ENCODE data around the gene EFHD2.

The EFHD2 gene

DNA sequence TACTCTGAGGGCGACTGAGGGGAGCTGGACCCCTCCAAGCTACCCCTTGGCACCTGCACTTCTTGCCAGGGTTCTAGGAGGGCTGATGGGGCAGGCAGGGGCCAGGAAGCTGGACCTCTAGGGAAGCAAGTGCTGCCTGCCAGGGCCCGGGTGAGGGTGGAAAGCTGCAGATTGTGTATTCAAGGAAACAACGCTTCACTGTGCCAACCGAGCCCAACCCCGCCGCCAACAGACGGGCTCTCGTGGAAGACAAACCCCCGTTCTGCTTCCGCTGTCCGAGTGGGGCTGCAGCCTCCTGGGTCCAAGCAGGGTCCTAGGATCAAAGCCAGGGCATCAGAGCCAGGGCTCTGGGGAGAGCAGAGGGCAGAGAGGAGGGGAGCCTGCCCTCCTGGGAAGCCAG is 3.2 kb downstream of the EFHD2 start:
- H3K36me3 Mint-ChIP-seq: peaks cover 25% of the 10 kb centered on the region
- peaks cover 16% of the 10 kb centered on the region for H3K27me3 Mint-ChIP-seq
- H3K4me3 Mint-ChIP-seq: no peak overlapping the region
- CTCF ChIA-PET: interaction anchor here (1.2 kb wide), 1 partner anchor 18 kb away, joined by 4 read pairs; no protein-coding TSS in a partner anchor
- H3K27ac Mint-ChIP-seq: no peak overlapping the region
- no peak for DNase-seq
- peaks cover 62% of the 10 kb centered on the region for H3K4me1 Mint-ChIP-seq
- H3K9me3 Mint-ChIP-seq: no peaks in the 10 kb centered on the region

DNA sequence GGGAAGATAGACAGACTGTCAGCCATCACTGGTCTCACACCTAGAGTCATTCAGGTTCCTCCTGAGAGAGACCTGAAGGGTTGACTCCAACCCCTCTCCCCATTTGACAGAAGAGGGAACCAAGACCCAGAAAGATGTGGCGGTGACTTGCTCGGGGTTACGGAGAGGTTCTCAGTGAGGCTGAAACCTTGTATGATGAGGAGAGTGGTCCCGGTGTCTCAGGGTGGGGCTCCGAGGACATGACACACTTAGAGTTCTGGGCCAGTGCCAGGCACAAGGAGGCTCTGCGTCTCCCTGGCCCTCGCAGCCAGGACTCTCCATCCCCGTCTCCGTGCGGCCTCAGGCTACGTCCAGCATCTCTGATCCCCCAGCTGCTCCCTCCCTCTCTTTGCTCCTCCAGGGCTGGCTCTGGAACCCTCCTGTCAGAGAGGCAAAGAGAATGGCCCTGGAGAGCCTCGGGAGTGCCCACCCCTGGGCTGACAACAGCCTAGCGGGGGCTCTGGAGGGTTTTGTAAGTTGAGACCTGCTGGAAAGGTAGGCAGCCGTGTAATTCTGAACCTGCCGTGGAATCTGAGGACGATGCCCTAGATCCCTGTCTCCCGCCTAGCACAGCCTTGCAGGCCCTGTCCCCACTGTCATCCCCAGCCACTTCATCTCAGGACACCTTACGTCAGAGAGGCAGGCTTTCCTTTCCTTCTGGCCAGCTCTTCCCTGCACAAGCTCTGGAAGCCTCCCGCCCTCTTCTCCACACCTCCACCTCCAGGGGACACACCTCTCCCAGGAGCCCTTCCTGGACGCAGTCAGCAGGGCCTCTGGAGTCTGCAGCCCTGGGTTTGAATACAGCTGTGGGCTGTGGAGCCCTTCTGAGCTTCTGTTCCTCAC is 4.1 kb downstream of the EFHD2 start:
- Mint-ChIP-seq H3K36me3 (peaks cover 25% of the 10 kb centered on the region), H3K27ac (no peak overlapping the region), H3K4me3 (no peak overlapping the region), H3K27me3 (peaks cover 7% of the 10 kb centered on the region), H3K9me3 (no peaks in the 10 kb centered on the region), H3K4me1 (peaks cover 65% of the 10 kb centered on the region)
- CTCF ChIA-PET: interaction anchor here (1.2 kb wide), 1 partner anchor 90 kb away, joined by 4 read pairs; no protein-coding TSS in a partner anchor
- no peak for DNase-seq

- Mint-ChIP-seq H3K4me3 (no peak overlapping the region), H3K27me3 (no peaks in the 10 kb centered on the region), H3K9me3 (no peaks in the 10 kb centered on the region), H3K36me3 (peaks cover 26% of the 10 kb centered on the region), H3K4me1 (peaks cover 61% of the 10 kb centered on the region), H3K27ac (no peak overlapping the region)
- CTCF ChIA-PET: interaction anchor here (1.2 kb wide), 1 partner anchor 91 kb away, joined by 4 read pairs; no protein-coding TSS in a partner anchor
- no peak for DNase-seq
These were observed 4.8 kb downstream of the EFHD2 start for GRCh38 chr1:15414445-15414983.

DNA sequence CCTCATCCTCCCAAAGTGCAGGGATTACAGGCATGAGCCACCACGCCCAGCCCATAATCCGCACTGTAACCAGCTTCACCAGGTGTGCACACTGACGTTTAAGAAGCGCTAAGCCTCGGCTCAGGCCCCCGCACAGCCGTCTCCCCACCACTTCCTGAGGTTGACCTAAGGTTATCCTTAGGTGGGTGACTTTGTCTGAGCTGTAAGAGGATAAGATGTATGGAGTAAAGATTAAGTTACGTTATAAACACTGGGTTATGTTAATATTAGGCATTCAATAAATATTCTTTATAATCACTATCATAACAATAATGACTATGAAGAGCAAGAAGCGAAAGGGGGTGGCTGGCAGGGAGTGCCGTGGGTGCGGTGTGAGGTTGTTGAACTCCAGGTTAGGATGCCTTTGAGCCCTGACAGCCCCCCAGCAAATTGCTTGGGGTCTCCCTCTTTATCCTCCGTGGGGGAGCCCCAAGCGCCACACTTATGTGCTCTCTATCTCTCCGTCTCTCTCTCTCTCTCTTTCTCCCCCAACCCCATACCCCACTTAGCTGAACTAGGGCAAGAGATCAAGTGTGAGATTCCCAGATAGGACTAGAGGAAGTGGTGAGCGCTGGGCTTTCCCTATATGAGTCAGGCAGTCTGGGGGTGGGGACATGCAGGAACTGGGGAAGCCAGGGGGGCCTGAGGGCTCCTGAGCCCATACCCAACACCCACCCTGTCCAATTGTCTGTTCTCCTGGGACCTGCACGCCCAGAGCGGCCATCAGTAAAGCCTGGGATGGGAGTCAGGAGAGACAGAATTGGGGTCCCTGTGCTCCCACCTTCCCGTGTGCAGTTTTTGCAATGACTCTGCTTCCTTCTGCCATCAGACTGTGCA is 7.6 kb downstream of the EFHD2 start:
- Mint-ChIP-seq H3K4me3 (peak overlapping the region; percentile 2), H3K9me3 (peaks cover 2% of the 10 kb centered on the region), H3K27ac (peak overlapping the region; percentile 81), H3K27me3 (no peaks in the 10 kb centered on the region), H3K36me3 (peaks cover 32% of the 10 kb centered on the region), H3K4me1 (peaks cover 47% of the 10 kb centered on the region)
- peak; percentile 54 for DNase-seq
- CTCF ChIA-PET: interaction anchor here (0.9 to 1.4 kb wide), 2 partner anchors 14 to 97 kb away, joined by 3 to 4 read pairs; no protein-coding TSS in a partner anchor

- CTCF ChIA-PET: interaction anchor here (2.0 to 2.7 kb wide), 2 partner anchors 13 to 95 kb away, joined by 7 read pairs; no protein-coding TSS in a partner anchor
- Mint-ChIP-seq H3K36me3 (peaks cover 29% of the 10 kb centered on the region), H3K27ac (no peak overlapping the region), H3K27me3 (no peaks in the 10 kb centered on the region), H3K4me1 (peaks cover 42% of the 10 kb centered on the region), H3K9me3 (peaks cover 2% of the 10 kb centered on the region), H3K4me3 (no peak overlapping the region)
- no peak for DNase-seq
These were observed 9.3 kb downstream of the EFHD2 start for GRCh38 chr1:15418806-15419515.

GRCh38 chr1:15420853-15421465 is 11.3 kb downstream of the EFHD2 start:
- H3K27me3 Mint-ChIP-seq: no peaks in the 10 kb centered on the region
- no peak overlapping the region for H3K4me3 Mint-ChIP-seq
- H3K4me1 Mint-ChIP-seq: peaks cover 27% of the 10 kb centered on the region
- H3K9me3 Mint-ChIP-seq: peaks cover 2% of the 10 kb centered on the region
- CTCF ChIA-PET: interaction anchor here (2.0 kb wide), 1 partner anchor 11 kb away, joined by 7 read pairs; no protein-coding TSS in a partner anchor
- H3K36me3 Mint-ChIP-seq: peaks cover 21% of the 10 kb centered on the region
- no peak overlapping the region for H3K27ac Mint-ChIP-seq
- DNase-seq: no peak

GRCh38 chr1:15422871-15423270 is 13.2 kb downstream of the EFHD2 start:
- no peaks in the 10 kb centered on the region for H3K27me3 Mint-ChIP-seq
- CTCF ChIA-PET: no interaction called here
- no peak overlapping the region for H3K27ac Mint-ChIP-seq
- H3K36me3 Mint-ChIP-seq: peaks cover 28% of the 10 kb centered on the region
- no peak overlapping the region for H3K4me3 Mint-ChIP-seq
- no peak for DNase-seq
- H3K4me1 Mint-ChIP-seq: peaks cover 7% of the 10 kb centered on the region
- H3K9me3 Mint-ChIP-seq: peaks cover 2% of the 10 kb centered on the region

- H3K4me3 Mint-ChIP-seq: no peak overlapping the region
These were observed 13.8 kb downstream of the EFHD2 start for GRCh38 chr1:15423355-15424077.

GRCh38 chr1:15424146-15424667 is 14.5 kb downstream of the EFHD2 start:
- no peak overlapping the region for H3K4me3 Mint-ChIP-seq
- H3K27me3 Mint-ChIP-seq: no peaks in the 10 kb centered on the region
- H3K4me1 Mint-ChIP-seq: peaks cover 4% of the 10 kb centered on the region
- no peak for DNase-seq
- H3K9me3 Mint-ChIP-seq: peaks cover 2% of the 10 kb centered on the region
- H3K36me3 Mint-ChIP-seq: peaks cover 29% of the 10 kb centered on the region
- CTCF ChIA-PET: no interaction called here
- no peak overlapping the region for H3K27ac Mint-ChIP-seq

More at GRCh38 chr1:15423355-15424077, 13.8 kb downstream of the EFHD2 start:
- Mint-ChIP-seq H3K27ac (no peak overlapping the region), H3K4me1 (peaks cover 6% of the 10 kb centered on the region), H3K36me3 (peaks cover 29% of the 10 kb centered on the region), H3K27me3 (no peaks in the 10 kb centered on the region), H3K9me3 (peaks cover 2% of the 10 kb centered on the region)
- CTCF ChIA-PET: no interaction called here
- DNase-seq: no peak

GRCh38 chr1:15424981-15425380 is 15.3 kb downstream of the EFHD2 start:
- no peak overlapping the region for H3K27ac Mint-ChIP-seq
- DNase-seq: no peak
- CTCF ChIA-PET: no interaction called here
- peaks cover 2% of the 10 kb centered on the region for H3K9me3 Mint-ChIP-seq
- peaks cover 2% of the 10 kb centered on the region for H3K4me1 Mint-ChIP-seq
- H3K36me3 Mint-ChIP-seq: peaks cover 25% of the 10 kb centered on the region
- H3K4me3 Mint-ChIP-seq: no peak overlapping the region
- no peaks in the 10 kb centered on the region for H3K27me3 Mint-ChIP-seq

GRCh38 chr1:15425521-15425920 is 15.8 kb downstream of the EFHD2 start:
- Mint-ChIP-seq H3K36me3 (peaks cover 22% of the 10 kb centered on the region), H3K4me3 (no peak overlapping the region), H3K27me3 (no peaks in the 10 kb centered on the region), H3K27ac (peak overlapping the region; percentile 52), H3K4me1 (no peaks in the 10 kb centered on the region), H3K9me3 (peaks cover 2% of the 10 kb centered on the region)
- CTCF ChIA-PET: no interaction called here
- no peak for DNase-seq

GRCh38 chr1:15425958-15426357 is 16.3 kb downstream of the EFHD2 start:
- Mint-ChIP-seq H3K9me3 (peaks cover 1% of the 10 kb centered on the region), H3K4me3 (no peak overlapping the region), H3K27ac (peak overlapping the region; percentile 63), H3K4me1 (no peaks in the 10 kb centered on the region), H3K27me3 (no peaks in the 10 kb centered on the region), H3K36me3 (peaks cover 19% of the 10 kb centered on the region)
- DNase-seq: no peak
- CTCF ChIA-PET: interaction anchor here (2.8 kb wide), 1 partner anchor 103 kb away, joined by 8 read pairs; no protein-coding TSS in a partner anchor
